Measurements from ENCODE around the gene PCDHB16. TPM values are rescaled to one million over a fixed set of nuclear protein-coding genes. Genes with fewer than 3 reads are reported as not detected.
A peak's percentile ranks its signal among the peaks of the same experiment; 100 is the strongest.
"Not testable (repeated sequence)": the region's sequence is repeated elsewhere in the genome, so short reads cannot be mapped to it uniquely, and the experiment has no call there.

PCDHB16 gene
- total and polyA plus RNA-seq, 10 donors, result 0.04 to 2.1 (median 1.6) TPM

DNA sequence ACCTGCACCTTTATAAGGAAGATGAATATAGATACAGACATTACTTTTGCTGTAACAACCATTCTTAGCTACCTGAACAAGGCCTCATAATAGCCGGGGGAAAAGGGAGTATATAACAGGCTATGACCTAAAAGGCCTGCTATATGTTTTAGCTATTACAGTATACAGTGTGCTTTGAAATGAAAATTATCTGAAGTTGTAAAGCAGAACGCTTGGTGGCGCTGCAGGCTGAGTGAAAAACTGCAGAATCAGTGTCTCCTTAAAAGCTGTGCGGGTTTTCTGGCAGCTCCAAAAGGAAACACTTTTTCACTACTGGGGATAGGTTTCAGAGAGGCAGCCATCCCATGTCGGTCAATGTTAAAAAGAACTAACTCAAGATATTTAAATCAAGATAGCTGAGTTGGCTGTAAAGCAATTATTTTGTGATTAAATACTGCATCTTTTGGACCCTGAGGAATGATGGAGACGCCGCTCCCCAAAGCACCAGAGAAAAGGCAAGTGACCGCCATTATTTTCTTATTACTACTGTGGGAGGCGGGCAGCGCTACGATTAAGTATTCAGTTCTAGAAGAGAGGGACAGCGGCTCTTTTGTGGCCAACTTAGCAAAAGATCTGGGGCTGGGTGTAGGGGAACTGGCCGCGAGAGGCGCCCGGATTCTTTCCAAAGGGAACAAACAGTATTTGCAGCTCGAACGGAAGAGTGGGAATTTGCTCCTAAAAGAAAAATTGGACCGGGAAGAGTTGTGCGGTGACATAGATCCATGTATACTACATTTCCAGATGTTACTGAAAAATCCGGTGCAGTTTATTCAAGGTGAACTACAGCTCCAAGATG is 26.4 kb upstream of the PCDHB16 start:
- Histone ChIP-seq H3K4me1 (no peaks in the 10 kb centered on the region), H3K27me3 (replicated peaks in 1 of 7) (peaks cover 0 to 76% (median 7%) of the 10 kb centered on the region in 7 donors), H3K36me3 (no peaks in the 10 kb centered on the region), H3K9me3 (peaks cover 0 to 94% (median 62%) of the 10 kb centered on the region in 8 donors), H3K27ac (no peak overlapping the region), H3K4me3 (no peak overlapping the region)
- 28 to 42% (median 35%) methylated on average over 21 of the region's 21 CpGs for WGBS, 5 donors
- no peak for TF ChIP-seq POLR2A (IDR thresholded peaks at IDR 0.05)
- no peak for TF ChIP-seq POLR2AphosphoS5 (IDR thresholded peaks at IDR 0.05)
- TF ChIP-seq CTCF (IDR thresholded peaks at IDR 0.05 in 8 of 11, conservative IDR thresholded peaks at IDR 0.05 in 3 of 11), result no peak
- no peak for DNase-seq
- intact Hi-C loops (cut with DNase I; ENCODE audit: low total_unique reads), result no loop called here

DNA sequence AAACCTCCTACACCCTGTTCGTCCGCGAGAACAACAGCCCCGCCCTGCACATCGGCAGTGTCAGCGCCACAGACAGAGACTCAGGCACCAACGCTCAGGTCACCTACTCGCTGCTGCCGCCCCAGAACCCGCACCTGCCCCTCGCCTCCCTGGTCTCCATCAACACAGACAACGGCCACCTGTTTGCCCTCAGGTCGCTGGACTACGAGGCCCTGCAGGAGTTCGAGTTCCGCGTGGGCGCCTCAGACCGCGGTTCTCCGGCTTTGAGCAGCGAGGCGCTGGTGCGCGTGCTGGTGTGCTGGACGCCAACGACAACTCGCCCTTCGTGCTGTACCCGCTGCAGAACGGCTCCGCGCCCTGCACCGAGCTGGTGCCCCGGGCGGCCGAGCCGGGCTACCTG is 24.8 kb upstream of the PCDHB16 start:
- Histone ChIP-seq H3K27me3 (replicated peaks in 1 of 7) (peaks cover 0 to 60% (median 7%) of the 10 kb centered on the region in 7 donors), H3K9me3 (peaks cover 0 to 94% (median 51%) of the 10 kb centered on the region in 8 donors)
- H3K27ac ChIP-seq; H3K36me3 ChIP-seq; H3K4me1 ChIP-seq; H3K4me3 ChIP-seq; DNase-seq; intact Hi-C loops (cut with DNase I; ENCODE audit: low total_unique reads): not testable (repeated sequence)
- 28 to 60% (median 46%) methylated on average over 8 to 38 of the region's 38 CpGs for WGBS, 5 donors

DNA sequence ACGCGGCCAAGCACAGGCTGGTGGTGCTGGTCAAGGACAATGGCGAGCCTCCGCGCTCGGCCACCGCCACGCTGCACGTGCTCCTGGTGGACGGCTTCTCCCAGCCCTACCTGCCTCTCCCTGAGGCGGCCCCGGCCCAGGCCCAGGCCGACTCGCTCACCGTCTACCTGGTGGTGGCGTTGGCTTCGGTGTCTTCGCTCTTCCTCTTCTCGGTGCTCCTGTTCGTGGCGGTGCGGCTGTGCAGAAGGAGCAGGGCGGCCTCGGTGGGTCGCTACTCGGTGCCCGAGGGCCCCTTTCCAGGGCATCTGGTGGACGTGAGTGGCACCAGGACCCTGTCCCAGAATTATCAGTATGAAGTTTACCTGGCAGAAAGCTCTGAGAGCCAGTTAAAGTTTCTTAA is 24.3 kb upstream of the PCDHB16 start:
- WGBS, 5 donors, result 37 to 52% (median 43%) methylated on average over 11 to 22 of the region's 28 CpGs
- DNase-seq; intact Hi-C loops (cut with DNase I; ENCODE audit: low total_unique reads); H3K4me3 ChIP-seq; H3K36me3 ChIP-seq; H3K27ac ChIP-seq; H3K4me1 ChIP-seq: not testable (repeated sequence)
- H3K9me3 ChIP-seq, result peaks cover 0 to 94% (median 52%) of the 10 kb centered on the region in 8 donors
- H3K27me3 ChIP-seq (replicated peaks in 1 of 7), result peaks cover 0 to 54% (median 7%) of the 10 kb centered on the region in 7 donors

DNA sequence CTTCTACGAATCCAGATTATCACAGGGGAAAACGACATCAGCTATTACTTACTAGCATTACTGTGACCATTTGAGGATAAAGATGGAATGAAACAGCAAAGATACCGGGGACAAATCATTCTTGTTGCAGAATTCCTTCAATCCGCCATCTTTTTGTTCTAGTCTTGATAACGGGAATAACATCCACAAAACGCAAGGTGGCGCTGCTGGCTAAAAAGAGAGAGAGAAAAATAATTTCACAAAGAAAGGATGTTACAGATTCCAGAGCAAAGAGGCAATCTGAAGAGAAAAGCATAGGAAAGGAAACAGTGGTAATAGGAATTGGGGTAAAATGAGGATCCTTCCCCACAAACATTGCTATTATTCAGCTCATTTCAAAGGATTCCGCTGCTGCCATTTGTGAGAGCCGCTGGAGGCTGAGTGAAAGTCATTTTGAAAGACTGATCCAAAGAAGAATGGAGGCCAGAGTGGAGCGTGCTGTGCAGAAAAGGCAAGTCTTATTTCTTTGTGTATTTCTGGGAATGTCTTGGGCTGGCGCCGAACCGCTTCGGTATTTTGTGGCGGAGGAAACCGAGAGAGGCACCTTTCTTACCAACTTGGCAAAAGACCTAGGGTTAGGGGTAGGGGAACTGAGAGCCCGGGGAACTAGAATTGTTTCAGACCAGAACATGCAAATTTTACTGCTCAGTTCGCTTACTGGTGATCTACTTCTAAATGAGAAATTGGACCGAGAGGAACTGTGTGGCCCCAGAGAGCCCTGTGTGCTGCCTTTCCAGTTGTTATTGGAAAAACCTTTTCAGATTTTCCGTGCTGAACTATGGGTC is 9.6 kb upstream of the PCDHB16 start, which contains the start of gene PCDHB7:
PCDHB7 (plus strand) TSS at position 264 of the 824 bp plus-strand sequence; CDS start at position 456, 192 bp downstream.
- Histone ChIP-seq H3K9me3 (peaks cover 0 to 51% (median 36%) of the 10 kb centered on the region in 8 donors), H3K4me1 (no peaks in the 10 kb centered on the region), H3K36me3 (no peaks in the 10 kb centered on the region), H3K27ac (no peak within 1 kb of the TSS), H3K4me3 (peak within 1 kb of the TSS in 1 of 8 donors; percentile 36), H3K27me3 (replicated peaks in 1 of 7) (peaks cover 0 to 64% (median 3%) of the 10 kb centered on the region in 7 donors)
- no peak for DNase-seq
- 24 to 40% (median 33%) methylated on average over 20 of the region's 20 CpGs for WGBS, 5 donors
- intact Hi-C loops (cut with DNase I; ENCODE audit: low total_unique reads), result no loop called here
- TF ChIP-seq CTCF (IDR thresholded peaks at IDR 0.05 in 8 of 11, conservative IDR thresholded peaks at IDR 0.05 in 3 of 11), result peak in 7 of 11 experiments; percentile 11 to 44 (median 31)
- no peak for TF ChIP-seq POLR2A (IDR thresholded peaks at IDR 0.05)

DNA sequence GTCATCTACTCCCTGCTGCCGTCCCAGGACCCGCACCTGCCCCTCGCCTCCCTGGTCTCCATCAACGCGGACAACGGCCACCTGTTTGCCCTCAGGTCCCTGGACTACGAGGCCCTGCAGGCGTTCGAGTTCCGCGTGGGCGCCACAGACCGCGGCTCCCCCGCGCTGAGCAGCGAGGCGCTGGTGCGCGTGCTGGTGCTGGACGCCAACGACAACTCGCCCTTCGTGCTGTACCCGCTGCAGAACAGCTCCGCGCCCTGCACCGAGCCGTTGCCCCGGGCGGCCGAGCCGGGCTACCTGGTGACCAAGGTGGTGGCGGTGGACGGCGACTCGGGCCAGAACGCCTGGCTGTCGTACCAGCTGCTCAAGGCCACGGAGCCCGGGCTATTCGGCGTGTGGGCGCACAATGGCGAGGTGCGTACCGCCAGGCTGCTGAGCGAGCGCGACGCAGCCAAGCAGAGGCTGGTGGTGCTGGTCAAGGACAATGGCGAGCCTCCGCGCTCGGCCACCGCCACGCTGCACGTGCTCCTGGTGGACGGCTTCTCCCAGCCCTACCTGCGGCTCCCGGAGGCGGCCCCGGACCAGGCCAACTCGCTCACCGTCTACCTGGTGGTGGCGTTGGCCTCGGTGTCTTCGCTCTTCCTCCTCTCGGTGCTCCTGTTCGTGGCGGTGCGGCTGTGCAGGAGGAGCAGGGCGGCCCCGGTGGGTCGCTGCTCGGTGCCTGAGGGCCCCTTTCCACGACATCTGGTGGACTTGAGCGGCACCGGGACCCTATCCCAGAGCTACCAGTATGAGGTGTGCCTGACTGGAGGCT is 7.7 kb upstream of the PCDHB16 start:
- H3K27ac ChIP-seq; H3K4me3 ChIP-seq; DNase-seq; H3K4me1 ChIP-seq; intact Hi-C loops (cut with DNase I; ENCODE audit: low total_unique reads); H3K36me3 ChIP-seq: not testable (repeated sequence)
- WGBS, 5 donors, result 40 to 57% (median 52%) methylated on average over 33 to 79 of the region's 79 CpGs
- H3K27me3 ChIP-seq (replicated peaks in 1 of 7), result peaks cover 0 to 67% (median 3%) of the 10 kb centered on the region in 7 donors
- peaks cover 0 to 66% (median 48%) of the 10 kb centered on the region in 8 donors for H3K9me3 ChIP-seq

All from spleen (tissue), 11 donors.